Gastroesophageal sphincter (tissue), 4 donors: ENCODE measurements around the gene TMED10. TPM values are rescaled to one million over a fixed set of nuclear protein-coding genes. Genes with fewer than 3 reads are reported as not detected.

Experiments used
- ATAC-seq: fragments of 150-250 bp; one replicate; pipeline ENCODE4 v1.9.1; 2016; ENCODE audit warnings: mild to moderate bottlenecking, moderate library complexity
- H3K27ac ChIP-seq, 4 donors: fragments of 200-600 bp; sonication (generic) in 3 of 4; 1 replicate in 3 of 4; 2 replicates in 1 of 4; pipeline ENCODE4 v1.5.1; 2016 to 2019
- H3K27me3 ChIP-seq: fragments of 200-600 bp; sonication (generic); one replicate; pipeline ENCODE4 v1.5.1; 2019
- H3K36me3 ChIP-seq, 2 donors: fragments of 200-600 bp; sonication (generic); one replicate each; pipeline ENCODE4 v1.5.1; 2019; ENCODE audit warnings: control low read depth in 1 of 2
- H3K4me1 ChIP-seq, 3 donors: fragments of 200-600 bp; sonication (generic); 1 replicate in 2 of 3; 2 replicates in 1 of 3; pipeline ENCODE4 v1.5.1; 2016 to 2019; ENCODE audit warnings: control low read depth in 2 of 3
- H3K4me3 ChIP-seq, 2 donors: fragments of 200-600 bp; sonication (generic); one replicate each; pipeline ENCODE4 v1.5.1; 2019; ENCODE audit warnings: mild to moderate bottlenecking in 1 of 2, moderate library complexity in 1 of 2
- H3K9me3 ChIP-seq, 3 donors: fragments of 200-600 bp; sonication (generic); one replicate each; pipeline ENCODE4 v1.5.1; 2017 to 2019; ENCODE audit warnings: control low read depth in 2 of 3
- CTCF ChIP-seq, 4 experiments: fragments of 200-600 bp in 2 of 4; fragments of 450-650 bp in 2 of 4; sonication (generic) in 1 of 4; IDR thresholded peaks; one replicate each; pipeline ENCODE4 v1.5.1; 2017 to 2019; ENCODE audit warnings: antibody characterized with exemption in 4 of 4, mild to moderate bottlenecking in 2 of 4, moderate library complexity in 2 of 4
- EP300 ChIP-seq: sonication (generic); formaldehyde crosslinking; IDR thresholded peaks from one replicate; pipeline ENCODE4 v1.6.1; 2017; ENCODE audit warnings: antibody characterized with exemption, mild to moderate bottlenecking
- POLR2A ChIP-seq, 2 donors: fragments of 450-650 bp; IDR thresholded peaks; one replicate each; pipeline ENCODE4 v1.6.1; 2017; ENCODE audit warnings: antibody characterized with exemption in 2 of 2, mild to moderate bottlenecking in 2 of 2, moderate library complexity in 1 of 2
- POLR2AphosphoS5 ChIP-seq: sonication (generic); formaldehyde crosslinking; IDR thresholded peaks from one replicate; pipeline ENCODE4 v1.6.1; 2017; ENCODE audit warnings: antibody characterized with exemption
- WGBS, 2 donors: methylation state at CpG; one replicate each; pipeline ENCODE4 v1.1.5; 2018; ENCODE audit warnings: low coverage in 1 of 2; 5-methylcytosine and 5-hydroxymethylcytosine counted together
- total RNA-seq, 4 donors: library from RNA; depleted of rRNA; stranded (reverse); fragments of >200 nt; gene quantifications; one replicate each; pipeline ENCODE4 v1.1.0, GENCODE V29; 2016

Gene TMED10
- total RNA-seq, 4 donors from 2014 or later = 140 to 241 (median 162) TPM

- ATAC-seq = no peak
- Histone ChIP-seq H3K27ac (peak overlapping the region in 3 of 4 donors; percentile 25 to 99 (median 97)), H3K4me1 (peaks cover 0 to 57% (median 5%) of the 10 kb centered on the region in 3 donors), H3K4me3 (peak overlapping the region; percentile 73 to 78), H3K9me3 (no peaks in the 10 kb centered on the region), H3K36me3 (peaks cover 0 to 25% of the 10 kb centered on the region in 2 donors), H3K27me3 (no peaks in the 10 kb centered on the region)
- 27 to 37% methylated on average over 5 of the region's 5 CpGs for WGBS, 2 donors
- no peak for TF ChIP-seq CTCF (IDR thresholded peaks at IDR 0.05)
- no peak for TF ChIP-seq POLR2AphosphoS5
- TF ChIP-seq EP300 = no peak
- no peak for TF ChIP-seq POLR2A (IDR thresholded peaks at IDR 0.05)
Observed at GRCh38 chr14:75125617-75126016, 50.8 kb downstream of the TMED10 start.

GRCh38 chr14:75123991-75124390 is 52.4 kb downstream of the TMED10 start:
- no peaks in the 10 kb centered on the region for H3K27me3 ChIP-seq
- H3K27ac ChIP-seq = peak overlapping the region in 3 of 4 donors; percentile 12 to 41 (median 16)
- no peak overlapping the region for H3K4me3 ChIP-seq
- ATAC-seq = no peak
- WGBS, 2 donors = 43 to 46% methylated on average over 6 to 7 of the region's 7 CpGs
- no peaks in the 10 kb centered on the region for H3K9me3 ChIP-seq
- TF ChIP-seq POLR2A (IDR thresholded peaks at IDR 0.05) (no peak), POLR2AphosphoS5 (no peak), EP300 (no peak), CTCF (IDR thresholded peaks at IDR 0.05) (no peak)
- peaks cover 0 to 49% (median 5%) of the 10 kb centered on the region in 3 donors for H3K4me1 ChIP-seq
- H3K36me3 ChIP-seq = peaks cover 0 to 32% of the 10 kb centered on the region in 2 donors

- no peak for ATAC-seq
- TF ChIP-seq POLR2A (IDR thresholded peaks at IDR 0.05) = no peak
- no peak for TF ChIP-seq EP300
- TF ChIP-seq POLR2AphosphoS5 = no peak
- TF ChIP-seq CTCF (IDR thresholded peaks at IDR 0.05) = no peak
- H3K9me3 ChIP-seq = no peaks in the 10 kb centered on the region
- WGBS, 2 donors = 95% methylated on average over 7 of the region's 7 CpGs; no CpG with 5 or more reads in 1 of the 2 donors
- no peaks in the 10 kb centered on the region for H3K27me3 ChIP-seq
- peaks cover 0 to 56% of the 10 kb centered on the region in 2 donors for H3K36me3 ChIP-seq
- H3K27ac ChIP-seq = no peak overlapping the region
- H3K4me3 ChIP-seq = no peak overlapping the region
- peaks cover 0 to 31% (median 5%) of the 10 kb centered on the region in 3 donors for H3K4me1 ChIP-seq
Observed at GRCh38 chr14:75121552-75121951, 54.9 kb downstream of the TMED10 start.

- no peaks in the 10 kb centered on the region for H3K27me3 ChIP-seq
- ATAC-seq = no peak
- no peak for TF ChIP-seq POLR2AphosphoS5
- TF ChIP-seq EP300 = no peak
- TF ChIP-seq CTCF (IDR thresholded peaks at IDR 0.05) = no peak
- no peak for TF ChIP-seq POLR2A (IDR thresholded peaks at IDR 0.05)
- H3K9me3 ChIP-seq = no peaks in the 10 kb centered on the region
- no peak overlapping the region for H3K27ac ChIP-seq
- 42 to 59% methylated on average over 2 to 3 of the region's 3 CpGs for WGBS, 2 donors
- peaks cover 0 to 64% of the 10 kb centered on the region in 2 donors for H3K36me3 ChIP-seq
- H3K4me1 ChIP-seq = peaks cover 0 to 24% (median 1%) of the 10 kb centered on the region in 3 donors
- H3K4me3 ChIP-seq = no peak overlapping the region
Observed at GRCh38 chr14:75120541-75121291, 55.7 kb downstream of the TMED10 start.

- ATAC-seq = no peak
- Histone ChIP-seq H3K27me3 (no peaks in the 10 kb centered on the region), H3K36me3 (peaks cover 0 to 81% of the 10 kb centered on the region in 2 donors), H3K4me1 (peaks cover 0 to 8% (median 0%) of the 10 kb centered on the region in 3 donors), H3K27ac (no peak overlapping the region), H3K9me3 (no peaks in the 10 kb centered on the region), H3K4me3 (no peak overlapping the region)
- 80 to 86% methylated on average over 2 of the region's 2 CpGs for WGBS, 2 donors
- TF ChIP-seq CTCF (IDR thresholded peaks at IDR 0.05) = no peak
- TF ChIP-seq POLR2AphosphoS5 = no peak
- no peak for TF ChIP-seq EP300
- TF ChIP-seq POLR2A (IDR thresholded peaks at IDR 0.05) = no peak
Observed at GRCh38 chr14:75119056-75119455, 57.4 kb downstream of the TMED10 start.
